SK-N-SH treated with all-trans-retinoic acid at 6 μM for 48 hours (cell line): ENCODE measurements around the gene YIPF6.
"Not testable (repeated sequence)": the region's sequence is repeated elsewhere in the genome, so short reads cannot be mapped to it uniquely, and the experiment has no call there.

Experiments
- ATAC-seq: fragments of 200-7000 bp; cut with Tn5 transposase; 3 replicates; pipeline ENCODE4 v1.9.1; 2020; ENCODE audit warnings: mild to moderate bottlenecking, moderate library complexity
- ARNTL ChIP-seq: fragments of 450-650 bp; formaldehyde crosslinking; IDR thresholded peaks from 2 replicates; pipeline ENCODE4 v1.5.0; 2020; ENCODE audit warnings: low read depth, mild to moderate bottlenecking, moderate library complexity, borderline replicate concordance
- BACH2 ChIP-seq: fragments of 250-450 bp; sonication (Bioruptor Pico); IDR thresholded peaks from 2 replicates; pipeline ENCODE4 v1.9.0; 2021; ENCODE audit warnings: mild to moderate bottlenecking, borderline replicate concordance
- CREB5 ChIP-seq: fragments of 250-450 bp; sonication (Bioruptor Pico); IDR thresholded peaks from 2 replicates; pipeline ENCODE4 v1.5.1; 2020; ENCODE audit warnings: low read depth, mild to moderate bottlenecking, moderate library complexity
- CSDC2 ChIP-seq: fragments of 250-450 bp; sonication (Bioruptor Pico); IDR thresholded peaks from 2 replicates; pipeline ENCODE4 v1.5.0; 2020; ENCODE audit warnings: mild to moderate bottlenecking, moderate library complexity
- CSRNP3 ChIP-seq: fragments of 250-450 bp; sonication (Bioruptor Pico); IDR thresholded peaks from 2 replicates; pipeline ENCODE4 v1.5.1; 2021; ENCODE audit warnings: mild to moderate bottlenecking, moderate library complexity
- ESRRG ChIP-seq: fragments of 250-450 bp; sonication (Bioruptor Pico); IDR thresholded peaks from 2 replicates; pipeline ENCODE4 v1.6.1; 2021; ENCODE audit warnings: mild to moderate bottlenecking
- GLIS3 ChIP-seq: fragments of 250-450 bp; sonication (Bioruptor Pico); IDR thresholded peaks from 2 replicates; pipeline ENCODE4 v1.5.0; 2020; ENCODE audit warnings: mild to moderate bottlenecking, moderate library complexity
- ISL1 ChIP-seq: fragments of 250-450 bp; sonication (Bioruptor Pico); IDR thresholded peaks from 2 replicates; pipeline ENCODE4 v2.1.2; 2022; ENCODE audit warnings: mild to moderate bottlenecking, moderate library complexity
- OSR1 ChIP-seq: fragments of 250-450 bp; sonication (Bioruptor Pico); IDR thresholded peaks from 2 replicates; pipeline ENCODE4 v1.8.0; 2022; ENCODE audit warnings: moderate library complexity, mild to moderate bottlenecking, inconsistent platforms
- PATZ1 ChIP-seq: fragments of 250-450 bp; sonication (Bioruptor Pico); IDR thresholded peaks from 2 replicates; pipeline ENCODE4 v1.8.0; 2020; ENCODE audit warnings: mild to moderate bottlenecking, moderate library complexity, borderline replicate concordance
- POU6F1 ChIP-seq: fragments of 250-450 bp; sonication (Bioruptor Pico); IDR thresholded peaks from 2 replicates; pipeline ENCODE4 v1.8.0; 2021; ENCODE audit warnings: low read depth, mild to moderate bottlenecking, moderate library complexity, borderline replicate concordance
- PPARA ChIP-seq: fragments of 250-450 bp; sonication (Bioruptor Pico); IDR thresholded peaks from 2 replicates; pipeline ENCODE4 v1.5.0; 2020; ENCODE audit warnings: mild to moderate bottlenecking, borderline replicate concordance
- SNAI2 ChIP-seq: fragments of 250-450 bp; sonication (Bioruptor Pico); IDR thresholded peaks from 2 replicates; pipeline ENCODE4 v1.5.0; 2020; ENCODE audit warnings: mild to moderate bottlenecking, moderate library complexity
- TCF4 ChIP-seq: fragments of 250-450 bp; sonication (Bioruptor Pico); IDR thresholded peaks from 2 replicates; pipeline ENCODE4 v1.8.0; 2021; ENCODE audit warnings: mild to moderate bottlenecking, moderate library complexity, borderline replicate concordance
- TOX ChIP-seq: fragments of 250-450 bp; sonication (Bioruptor Pico); IDR thresholded peaks from 2 replicates; pipeline ENCODE4 v1.8.0; 2021; ENCODE audit warnings: mild to moderate bottlenecking, moderate library complexity, borderline replicate concordance
- TSHZ2 ChIP-seq: fragments of 250-450 bp; sonication (Bioruptor Pico); IDR thresholded peaks from 2 replicates; pipeline ENCODE4 v1.5.0; 2020; ENCODE audit warnings: mild to moderate bottlenecking, moderate library complexity
- ZFP3 ChIP-seq: fragments of 250-450 bp; sonication (Bioruptor Pico); IDR thresholded peaks from 2 replicates; pipeline ENCODE4 v1.5.0; 2020; ENCODE audit warnings: mild to moderate bottlenecking, moderate library complexity
- ZFP30 ChIP-seq: fragments of 450-650 bp; formaldehyde crosslinking; IDR thresholded peaks from 2 replicates; pipeline ENCODE4 v1.5.0; 2022; ENCODE audit warnings: mild to moderate bottlenecking, moderate library complexity
- ZNF70 ChIP-seq: fragments of 450-650 bp; formaldehyde crosslinking; IDR thresholded peaks from 2 replicates; pipeline ENCODE4 v1.5.0; 2020; ENCODE audit warnings: mild to moderate bottlenecking, moderate library complexity
- ZNF8 ChIP-seq: fragments of 450-650 bp; formaldehyde crosslinking; IDR thresholded peaks from 2 replicates; pipeline ENCODE4 v1.5.0; 2020; ENCODE audit warnings: mild to moderate bottlenecking, moderate library complexity

YIPF6 gene

GRCh38 chrX:68490644-68491043 is 8.2 kb upstream of the YIPF6 start (continued):
- TF ChIP-seq POU6F1 (CRISPR knock-in tag), result no peak
- TF ChIP-seq SNAI2 (CRISPR knock-in tag), result no peak
- TF ChIP-seq, all 23 proteins: peak for 0

- TF ChIP-seq POU6F1 (CRISPR knock-in tag), result no peak
- TF ChIP-seq ESRRG, result no peak
- TF ChIP-seq CSRNP3, result no peak
- no peak for TF ChIP-seq GLIS3 (CRISPR knock-in tag)
- no peak for TF ChIP-seq ZFP3
- TF ChIP-seq BACH2 (CRISPR knock-in tag), result no peak
- TF ChIP-seq SNAI2 (CRISPR knock-in tag), result no peak
- TF ChIP-seq TCF4, result no peak
- no peak for TF ChIP-seq CREB5 (CRISPR knock-in tag)
- TF ChIP-seq ZFP30 (CRISPR knock-in tag), result no peak
- no peak for TF ChIP-seq ARNTL (CRISPR knock-in tag)
- TF ChIP-seq OSR1, result no peak
- TF ChIP-seq PATZ1 (CRISPR knock-in tag), result no peak
- no peak for TF ChIP-seq ZNF8 (CRISPR knock-in tag)
- TF ChIP-seq TOX (CRISPR knock-in tag), result no peak
- TF ChIP-seq ZNF70 (CRISPR knock-in tag), result no peak
- no peak for TF ChIP-seq CSDC2 (CRISPR knock-in tag)
- no peak for TF ChIP-seq TSHZ2 (CRISPR knock-in tag)
- no peak for TF ChIP-seq PPARA (CRISPR knock-in tag)
- TF ChIP-seq ISL1, result no peak
- no peak for ATAC-seq
These were observed 6.3 kb upstream of the YIPF6 start for GRCh38 chrX:68492583-68492982.

GRCh38 chrX:68493776-68494175 is 5.1 kb upstream of the YIPF6 start:
- not testable (repeated sequence) for ATAC-seq
